ENCODE results near the gene EEFSEC.

GRCh38 chr3:128343287-128344051 is 190.2 kb downstream of the EEFSEC start:
- no peak for TF ChIP-seq JUNB (IDR thresholded peaks at IDR 0.05; ENCODE audit: unreplicated experiment)
- TF ChIP-seq CTCF (conservative IDR thresholded peaks at IDR 0.05; ENCODE audit: low read depth in 2 of 2): no peak
- no peak for TF ChIP-seq REST (IDR thresholded peaks at IDR 0.05; ENCODE audit: unreplicated experiment)
- no peak for TF ChIP-seq POLR2AphosphoS5 (IDR thresholded peaks at IDR 0.05; ENCODE audit: low read depth)
- no peak for TF ChIP-seq CREB1 (CRISPR knock-in tag; IDR thresholded peaks at IDR 0.05; ENCODE audit: low read depth)
